ENCODE results near the gene PDE9A.

PDE9A gene

GRCh38 chr21:42658320-42659105 is 5.1 kb downstream of the PDE9A start:
- no peak for DNase-seq

DNA sequence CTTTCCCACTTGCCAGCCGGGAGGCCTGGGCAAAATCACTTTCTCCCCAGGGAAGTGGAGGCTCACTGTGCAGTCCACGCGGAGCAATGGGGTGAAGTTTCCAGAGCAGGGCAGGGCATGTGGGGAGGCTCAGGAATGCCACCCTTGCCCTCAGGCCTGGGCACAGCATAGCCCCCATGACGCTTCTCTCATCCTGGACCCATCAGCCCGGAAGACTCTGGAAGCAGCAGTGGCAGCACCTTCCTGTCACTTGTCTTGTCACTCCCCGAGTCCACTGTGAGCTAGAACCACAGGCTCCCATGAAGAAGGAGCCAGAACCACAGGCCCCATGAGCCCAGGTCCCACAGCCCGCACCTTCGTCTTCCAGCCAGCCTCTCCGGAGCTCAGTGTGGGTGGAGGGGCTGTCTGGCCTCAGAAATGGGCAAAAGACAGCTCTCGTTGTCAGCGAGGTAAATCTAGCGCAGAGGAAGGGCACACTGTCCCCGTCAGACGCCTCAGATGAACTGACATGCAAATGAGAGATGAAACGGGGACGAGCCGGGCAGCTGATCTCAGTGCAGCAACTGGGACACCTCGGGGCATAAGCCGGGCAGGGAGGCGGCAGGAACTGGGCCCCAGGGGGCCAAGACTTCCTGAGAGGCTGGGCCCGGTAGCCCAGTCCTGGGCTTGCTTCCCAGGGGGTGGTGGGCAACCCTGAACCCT is 6.1 kb downstream of the PDE9A start:
- DNase-seq: no peak

- DNase-seq: no peak
These were observed 6.7 kb downstream of the PDE9A start for GRCh38 chr21:42660118-42660470.

DNA sequence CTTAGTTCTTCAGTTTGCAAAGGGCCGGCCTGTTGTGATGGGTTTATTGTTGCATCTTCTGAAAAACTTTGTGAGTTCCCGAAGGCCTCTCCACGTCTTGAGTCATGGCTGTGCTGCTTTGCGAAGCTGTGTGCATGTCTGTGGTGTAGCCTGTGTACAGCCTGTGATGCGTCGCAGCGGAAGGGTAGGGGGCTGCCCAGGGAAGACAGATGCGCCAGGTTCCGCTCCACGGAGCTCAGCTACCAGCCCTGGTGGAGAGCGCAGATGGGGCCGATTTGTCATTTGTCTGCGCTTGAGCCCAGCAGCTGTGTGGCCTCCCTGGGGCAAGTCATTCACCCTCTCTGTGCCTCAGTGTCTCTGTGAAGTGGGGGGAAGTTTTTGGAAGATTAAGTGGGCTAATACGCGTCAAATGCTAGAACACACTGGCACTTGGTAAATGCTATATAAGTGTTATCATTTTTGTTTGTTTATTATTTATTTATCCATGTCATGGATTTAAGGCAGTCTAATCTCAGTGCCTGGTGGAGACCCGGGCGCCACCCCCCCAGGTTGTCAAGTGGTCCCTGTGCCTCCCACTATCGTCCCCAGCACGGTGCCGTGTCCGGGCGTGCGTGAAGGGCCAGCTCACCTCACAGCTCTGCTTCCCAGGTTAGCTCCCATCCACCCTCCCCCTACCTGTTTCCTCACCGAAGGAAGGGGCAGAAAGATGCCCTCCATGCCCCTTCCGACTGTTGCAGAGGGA is 8.4 kb downstream of the PDE9A start:
- no peak for DNase-seq

DNA sequence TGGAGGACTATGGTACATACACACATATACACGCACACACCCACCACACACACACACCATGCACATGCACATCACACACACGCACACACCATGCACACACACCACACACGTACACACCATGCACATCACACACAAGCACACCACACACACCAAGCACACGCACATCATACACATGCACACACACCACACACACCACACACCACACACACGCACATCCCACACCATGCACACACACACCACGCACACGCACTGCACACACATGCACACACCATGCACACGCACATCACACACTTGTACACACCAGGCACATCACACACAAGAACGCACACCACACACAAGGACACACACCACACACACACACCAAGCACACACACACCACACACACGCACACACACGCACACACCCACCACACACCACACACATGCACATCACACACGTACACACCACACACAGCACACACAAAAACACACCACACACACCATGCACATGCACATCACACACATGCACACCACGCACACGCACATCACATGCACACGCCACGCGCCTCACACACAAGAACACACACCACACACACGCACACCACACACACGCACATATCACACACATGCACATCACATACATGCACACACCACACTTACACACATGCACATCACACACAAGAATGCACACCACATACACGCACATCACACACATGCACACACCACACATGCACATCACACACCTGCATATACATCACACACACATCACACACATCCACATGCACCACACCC is 9.2 kb downstream of the PDE9A start:
- DNase-seq: no peak

DNA sequence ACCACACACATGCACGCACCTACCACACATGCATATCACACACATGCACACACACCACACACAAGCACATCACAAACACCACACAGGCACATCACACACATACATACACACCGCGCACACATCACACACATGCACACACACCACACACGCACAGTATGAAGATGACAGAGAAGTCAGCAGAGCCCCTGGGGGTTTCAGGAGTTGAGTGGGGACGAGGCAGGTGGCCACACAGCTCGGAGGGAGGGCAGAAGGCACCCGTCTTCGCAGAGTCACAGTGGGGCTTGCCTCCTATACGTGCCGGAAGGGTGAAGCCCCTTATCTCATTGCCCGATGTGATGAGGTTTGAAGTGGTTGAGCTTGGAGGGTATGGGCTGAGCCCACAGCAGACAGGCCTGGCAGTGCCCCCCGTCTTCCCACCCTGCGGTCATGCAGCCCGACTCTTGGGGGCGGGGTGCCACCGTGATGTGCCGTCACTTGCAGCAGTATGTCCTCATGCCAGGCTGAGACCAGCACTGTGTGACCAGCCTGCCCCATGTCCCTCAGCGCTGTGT is 9.9 kb downstream of the PDE9A start:
- DNase-seq: no peak

DNA sequence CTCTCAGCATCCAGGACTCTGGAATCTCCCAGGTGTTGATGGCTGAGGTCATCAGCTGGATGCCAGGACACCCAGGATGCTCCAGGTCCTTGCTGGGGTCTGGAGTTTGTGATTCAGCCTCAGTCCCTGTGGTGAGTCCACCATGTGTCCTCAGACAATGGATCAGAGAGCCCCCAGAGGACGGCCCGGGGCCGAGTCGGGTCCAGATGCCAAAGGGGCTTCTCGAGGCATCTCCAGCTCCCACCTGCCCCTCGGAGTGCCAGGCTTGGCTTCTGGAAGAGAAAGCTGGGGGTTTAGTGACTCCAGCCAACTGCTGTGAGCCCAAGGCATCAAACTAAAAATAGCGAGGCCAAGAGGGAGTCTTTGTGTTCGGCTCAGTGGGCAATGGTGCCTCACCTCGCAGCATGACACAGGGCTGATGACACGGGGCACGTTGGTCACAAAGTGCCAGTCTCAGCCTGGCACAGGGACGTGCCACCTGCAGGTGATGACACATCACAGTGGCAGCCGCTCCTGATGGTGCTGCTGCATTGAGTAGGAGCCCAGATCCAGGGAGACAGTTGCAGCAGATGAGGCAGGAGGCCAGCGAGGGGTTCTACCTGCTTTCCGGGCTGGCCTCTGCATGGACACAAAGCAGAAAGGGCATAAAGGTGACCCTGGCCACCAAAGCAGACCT is 10.6 kb downstream of the PDE9A start:
- DNase-seq: no peak

DNA sequence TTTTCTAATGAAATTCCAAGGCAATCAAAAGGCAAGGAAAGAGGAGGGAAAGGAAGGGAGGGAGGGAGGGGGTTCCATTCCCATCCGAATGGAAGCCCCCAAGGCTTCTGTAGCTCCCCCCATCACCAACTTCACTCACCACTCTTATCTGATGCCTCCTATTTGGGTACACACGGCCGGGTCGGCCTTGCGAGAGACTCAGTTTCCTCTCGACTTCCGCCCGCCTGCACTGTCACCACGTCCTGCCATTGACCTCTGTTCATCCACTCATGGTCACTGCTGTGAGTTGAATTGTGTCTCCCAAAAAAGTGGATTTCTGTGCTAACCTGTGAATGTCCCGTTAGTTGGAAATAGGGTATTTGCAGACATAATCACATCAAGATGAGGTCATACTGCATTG is 11.2 kb downstream of the PDE9A start:
- DNase-seq: no peak

- DNase-seq: no peak
These were observed 11.6 kb downstream of the PDE9A start for GRCh38 chr21:42665026-42665425.

- no peak for DNase-seq
These were observed 12.1 kb downstream of the PDE9A start for GRCh38 chr21:42665484-42665883.

- peak; percentile 34 for DNase-seq
These were observed 12.8 kb downstream of the PDE9A start for GRCh38 chr21:42666023-42666747.

DNA sequence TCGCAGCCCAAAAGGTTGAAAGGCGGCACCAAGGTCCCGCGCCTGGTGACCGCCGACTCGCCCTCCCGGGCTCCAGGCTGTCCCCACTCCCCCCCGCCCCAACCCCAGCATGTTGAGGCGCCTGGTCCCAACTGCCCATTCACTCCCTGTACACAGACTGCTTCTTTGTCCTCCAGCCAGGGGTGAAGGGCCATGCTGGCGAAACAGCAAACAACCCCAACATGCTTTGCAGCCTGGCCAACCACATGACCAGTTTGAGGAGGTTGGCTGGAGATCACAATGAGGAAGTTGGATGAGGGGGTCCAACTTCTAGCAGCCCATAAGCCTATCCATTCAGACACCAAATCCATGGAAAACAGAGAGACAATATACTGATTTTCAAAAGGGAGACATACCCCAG is 13.5 kb downstream of the PDE9A start:
- DNase-seq: no peak

DNA sequence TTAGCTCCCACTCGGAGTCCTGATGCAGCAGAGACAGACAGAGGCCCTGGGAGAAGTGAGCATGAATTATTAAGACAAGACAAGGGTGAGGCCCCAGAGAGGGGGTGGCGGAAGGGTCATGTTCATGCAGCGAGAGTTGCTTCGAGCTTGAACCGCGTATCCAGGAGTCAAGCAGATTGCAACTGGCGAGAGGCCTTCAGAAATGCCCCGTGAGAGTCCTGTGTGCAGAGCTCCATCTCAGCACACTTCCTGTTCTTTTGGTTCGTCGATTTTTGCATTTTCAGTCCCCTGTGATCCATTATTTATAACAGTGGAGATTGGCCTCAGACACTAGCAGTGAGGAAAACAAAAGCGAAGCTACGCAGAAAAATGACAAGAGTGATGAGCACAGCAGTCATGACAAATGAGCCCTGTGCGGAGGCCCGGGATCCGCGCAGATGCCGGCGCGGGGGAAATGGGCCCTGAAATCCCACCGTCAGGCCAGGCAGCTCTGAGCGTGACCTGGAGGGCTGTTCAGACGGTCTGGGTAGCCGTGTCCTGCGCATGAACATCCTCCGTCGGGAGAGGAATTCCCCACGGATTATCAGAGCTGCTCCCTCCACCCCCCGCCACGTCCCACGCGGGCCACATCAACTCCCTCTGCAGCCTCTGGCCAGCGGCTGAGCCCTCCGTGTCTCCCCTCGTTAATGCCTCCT is 15.0 kb downstream of the PDE9A start:
- no peak for DNase-seq

DNA sequence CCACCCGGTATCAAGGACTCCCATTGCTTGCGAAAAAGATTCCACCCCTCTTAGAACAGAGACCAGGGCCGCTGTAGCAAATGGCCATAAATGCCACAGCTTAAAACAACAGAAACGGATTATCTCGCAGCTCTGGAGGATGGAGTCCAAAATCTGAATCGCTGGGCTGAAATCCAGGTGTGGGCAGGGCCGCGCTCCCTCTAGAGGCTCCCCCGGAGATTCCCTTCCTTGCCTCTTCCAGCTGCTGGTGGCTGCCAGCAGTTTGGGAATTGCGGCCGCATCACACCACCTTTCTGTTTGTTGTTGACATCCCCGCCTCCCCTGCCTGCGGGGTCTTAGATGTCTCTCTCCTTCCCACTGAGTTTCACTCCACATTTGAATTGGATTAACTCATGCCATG is 15.6 kb downstream of the PDE9A start:
- DNase-seq: no peak

- DNase-seq: no peak
These were observed 16.8 kb downstream of the PDE9A start for GRCh38 chr21:42670058-42670880.

DNA sequence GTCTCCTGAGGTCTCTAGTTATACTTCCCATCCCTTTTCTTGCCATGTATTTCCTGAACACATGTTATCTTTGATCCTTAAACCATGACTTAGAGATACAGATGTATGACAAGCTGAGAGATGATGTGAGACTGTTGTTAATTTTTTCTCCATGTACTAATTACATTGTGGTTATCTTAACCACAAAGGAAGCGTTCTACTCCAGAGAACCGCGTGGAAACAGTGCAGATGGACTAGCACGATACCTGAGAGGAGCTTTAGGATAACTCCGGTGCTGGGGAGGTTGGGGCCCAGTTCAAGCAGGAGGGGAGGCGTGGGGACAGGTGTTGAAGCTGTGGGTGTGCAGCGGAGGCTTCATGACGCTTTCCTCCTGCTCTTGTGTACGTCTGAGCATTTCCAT is 17.5 kb downstream of the PDE9A start:
- DNase-seq: no peak

DNA sequence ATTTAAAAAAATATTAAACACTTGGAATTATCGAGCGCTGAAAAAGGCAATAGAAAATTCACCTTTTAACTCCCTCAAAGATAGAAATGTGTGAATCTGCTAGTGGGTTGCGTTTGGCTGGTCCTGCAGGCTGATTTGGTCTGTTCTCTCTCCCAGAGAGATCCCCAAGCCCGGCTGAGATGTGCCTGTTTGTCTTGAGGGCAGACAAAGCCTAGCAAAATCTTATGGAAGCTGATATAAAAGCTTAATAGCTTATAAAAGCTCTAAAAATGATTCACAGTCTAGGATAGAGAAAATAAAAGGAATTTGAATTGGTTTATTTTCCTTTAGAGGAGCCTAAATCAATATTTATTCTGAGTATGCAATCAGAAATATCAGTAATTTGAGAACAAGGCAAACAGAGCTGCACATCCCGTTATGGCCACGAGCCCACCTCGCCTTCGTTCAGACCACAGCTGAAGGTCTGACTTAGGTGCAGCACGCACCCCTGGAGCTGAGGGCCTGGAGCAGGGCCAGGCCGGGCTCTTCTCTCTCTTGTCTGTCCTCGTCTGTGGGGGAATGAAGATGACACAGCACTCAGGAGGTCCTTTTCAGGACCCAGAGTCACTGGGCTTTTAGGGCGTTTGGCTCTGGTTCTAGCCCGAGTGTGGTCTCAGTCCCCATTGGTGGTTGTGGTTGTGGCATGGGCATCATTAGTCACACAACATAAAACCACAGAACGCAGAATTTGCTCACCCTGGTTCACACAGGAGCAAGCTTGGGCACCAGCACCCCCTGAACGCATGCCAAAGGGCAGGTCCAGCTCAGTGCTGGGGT is 18.6 kb downstream of the PDE9A start:
- DNase-seq: peak; percentile 16

GRCh38 chr21:42672699-42673458 is 19.5 kb downstream of the PDE9A start:
- DNase-seq: no peak

All from activated CD4-positive, alpha-beta T cell treated with anti-CD3 and anti-CD28 coated beads, Interleukin-2, Interleukin-6, amounts not matched to agents 100 ng/mL and 50 ng/mL, durations not matched to agents 16 hours and 8 hours (primary cell).